Right atrium auricular region (tissue), 2 donors: ENCODE results near the gene ILKAP. TPM values are rescaled to one million over a fixed set of nuclear protein-coding genes. Genes with fewer than 3 reads are reported as not detected.
"Not testable (repeated sequence)": the region's sequence is repeated elsewhere in the genome, so short reads cannot be mapped to it uniquely, and the experiment has no call there.

ENCODE experiments used
- DNase-seq: peaks from one replicate; pipeline ENCODE4 v3.0.0-alpha.2; 2019; ENCODE audit warnings: low spot score
- H3K27ac ChIP-seq, 2 donors: fragments of 200-600 bp; sonication (generic); 1 replicate in 1 of 2; 2 replicates in 1 of 2; pipeline ENCODE4 v1.5.1; 2016 to 2019
- H3K27me3 ChIP-seq, 2 donors: fragments of 200-600 bp; sonication (generic); one replicate each; pipeline versions ENCODE4 v1.5.1 to v1.6.0; 2017 to 2019
- H3K36me3 ChIP-seq: fragments of 200-600 bp; sonication (generic); one replicate; pipeline ENCODE4 v1.5.1; 2016
- H3K4me1 ChIP-seq, 2 donors: fragments of 200-600 bp; sonication (generic); one replicate each; pipeline versions ENCODE4 v1.5.1 to v1.6.0; 2017 to 2019
- H3K4me3 ChIP-seq, 2 donors: fragments of 200-600 bp; sonication (generic); 1 replicate in 1 of 2; 2 replicates in 1 of 2; pipeline ENCODE4 v1.5.1; 2017 to 2019; ENCODE audit warnings: mild to moderate bottlenecking in 1 of 2, moderate library complexity in 1 of 2
- H3K9me3 ChIP-seq, 2 donors: fragments of 200-600 bp; sonication (generic); one replicate each; pipeline ENCODE4 v1.5.1; 2019
- total RNA-seq, 2 donors: library from RNA; depleted of rRNA; stranded (reverse); fragments of >200 nt; gene quantifications; one replicate each; pipeline ENCODE4 v1.1.0, GENCODE V29; 2016
- TF ChIP-seq, protein P1 (sequence below), 2 donors: fragments of 200-600 bp; sonication (generic); IDR thresholded peaks; one replicate each; pipeline ENCODE4 v1.5.1; 2019; ENCODE audit warnings: antibody characterized with exemption in 2 of 2

The ILKAP gene
- total RNA-seq, 2 donors from 2014 or later: 15.9 to 17.6 TPM

DNA sequence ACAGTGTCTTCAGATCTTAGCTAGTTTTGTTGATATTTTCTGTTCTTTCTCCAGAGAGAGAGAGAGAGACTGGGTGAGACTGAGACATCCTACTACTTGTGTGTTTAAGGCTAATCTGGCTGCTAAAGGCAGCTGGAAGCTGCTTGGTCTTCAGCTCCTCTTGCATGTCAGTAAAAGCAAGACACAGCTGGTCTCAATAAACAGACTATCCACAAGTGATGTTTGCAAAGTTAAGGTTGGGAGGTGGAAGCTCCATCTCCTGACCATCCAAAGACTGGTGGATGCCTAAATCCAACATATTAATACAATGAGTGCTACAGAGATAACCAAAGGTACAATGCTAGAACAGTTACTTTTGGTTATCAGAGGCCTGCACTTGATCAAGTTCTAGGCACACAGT lies 26.9 kb downstream of the ILKAP start:
- Histone ChIP-seq H3K4me3 (no peak overlapping the region), H3K27ac (no peak overlapping the region), H3K36me3 (peaks cover 95% of the 10 kb centered on the region), H3K4me1 (no peaks in the 10 kb centered on the region), H3K27me3 (no peaks in the 10 kb centered on the region), H3K9me3 (no peaks in the 10 kb centered on the region)
- TF ChIP-seq, protein P1, sequence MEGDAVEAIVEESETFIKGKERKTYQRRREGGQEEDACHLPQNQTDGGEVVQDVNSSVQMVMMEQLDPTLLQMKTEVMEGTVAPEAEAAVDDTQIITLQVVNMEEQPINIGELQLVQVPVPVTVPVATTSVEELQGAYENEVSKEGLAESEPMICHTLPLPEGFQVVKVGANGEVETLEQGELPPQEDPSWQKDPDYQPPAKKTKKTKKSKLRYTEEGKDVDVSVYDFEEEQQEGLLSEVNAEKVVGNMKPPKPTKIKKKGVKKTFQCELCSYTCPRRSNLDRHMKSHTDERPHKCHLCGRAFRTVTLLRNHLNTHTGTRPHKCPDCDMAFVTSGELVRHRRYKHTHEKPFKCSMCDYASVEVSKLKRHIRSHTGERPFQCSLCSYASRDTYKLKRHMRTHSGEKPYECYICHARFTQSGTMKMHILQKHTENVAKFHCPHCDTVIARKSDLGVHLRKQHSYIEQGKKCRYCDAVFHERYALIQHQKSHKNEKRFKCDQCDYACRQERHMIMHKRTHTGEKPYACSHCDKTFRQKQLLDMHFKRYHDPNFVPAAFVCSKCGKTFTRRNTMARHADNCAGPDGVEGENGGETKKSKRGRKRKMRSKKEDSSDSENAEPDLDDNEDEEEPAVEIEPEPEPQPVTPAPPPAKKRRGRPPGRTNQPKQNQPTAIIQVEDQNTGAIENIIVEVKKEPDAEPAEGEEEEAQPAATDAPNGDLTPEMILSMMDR (IDR thresholded peaks at IDR 0.05): no peak
- DNase-seq: no peak

DNA sequence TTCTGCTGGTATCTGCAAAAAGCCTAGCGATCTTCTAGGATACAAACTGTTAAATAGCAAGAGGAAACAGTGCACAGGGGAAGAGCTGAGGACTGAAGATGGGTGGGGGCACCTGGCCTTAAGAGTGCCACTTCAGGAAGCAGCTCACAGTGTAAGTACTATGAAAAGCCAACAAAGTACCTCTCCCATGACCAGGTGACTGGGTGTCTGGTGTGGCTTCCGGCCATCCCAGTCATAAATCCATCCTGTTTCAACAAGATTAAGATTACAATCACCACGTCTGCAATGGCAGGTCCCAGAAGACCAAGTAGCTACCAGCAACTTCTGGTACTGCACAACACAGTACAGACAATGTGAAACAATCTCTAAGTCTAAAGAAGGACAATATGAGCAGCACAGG lies 28.8 kb downstream of the ILKAP start:
- Histone ChIP-seq H3K4me1 (peaks cover 0 to 11% of the 10 kb centered on the region in 2 donors), H3K9me3 (no peaks in the 10 kb centered on the region), H3K27me3 (no peaks in the 10 kb centered on the region), H3K27ac (no peak overlapping the region), H3K4me3 (no peak overlapping the region), H3K36me3 (peaks cover 89% of the 10 kb centered on the region)
- TF ChIP-seq, protein P1 (IDR thresholded peaks at IDR 0.05): no peak
- DNase-seq: no peak

DNA sequence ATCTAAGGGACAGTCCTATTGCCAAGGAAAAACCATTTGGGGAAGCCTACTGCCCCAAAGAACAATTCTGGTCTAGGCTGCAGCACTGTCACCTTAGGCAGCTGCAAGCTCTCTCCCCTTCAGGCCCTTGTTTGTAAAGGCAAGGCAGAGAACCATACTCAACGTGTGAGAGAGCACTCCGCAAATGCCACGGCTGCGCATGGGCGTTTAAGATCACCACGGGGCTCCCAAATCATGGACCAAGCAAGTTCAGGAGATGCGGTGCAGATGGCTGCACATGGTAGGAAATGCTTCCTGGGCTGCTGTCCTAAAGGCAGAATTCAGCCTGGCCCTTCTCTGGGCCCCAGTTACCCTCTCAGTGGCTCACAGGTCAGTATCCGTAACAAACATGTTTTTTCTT lies 29.2 kb downstream of the ILKAP start:
- no peak overlapping the region for H3K4me3 ChIP-seq
- H3K27ac ChIP-seq: no peak overlapping the region
- TF ChIP-seq, protein P1 (IDR thresholded peaks at IDR 0.05): no peak
- H3K27me3 ChIP-seq: no peaks in the 10 kb centered on the region
- DNase-seq: no peak
- H3K9me3 ChIP-seq: no peaks in the 10 kb centered on the region
- H3K36me3 ChIP-seq: peaks cover 86% of the 10 kb centered on the region
- peaks cover 0 to 15% of the 10 kb centered on the region in 2 donors for H3K4me1 ChIP-seq

DNA sequence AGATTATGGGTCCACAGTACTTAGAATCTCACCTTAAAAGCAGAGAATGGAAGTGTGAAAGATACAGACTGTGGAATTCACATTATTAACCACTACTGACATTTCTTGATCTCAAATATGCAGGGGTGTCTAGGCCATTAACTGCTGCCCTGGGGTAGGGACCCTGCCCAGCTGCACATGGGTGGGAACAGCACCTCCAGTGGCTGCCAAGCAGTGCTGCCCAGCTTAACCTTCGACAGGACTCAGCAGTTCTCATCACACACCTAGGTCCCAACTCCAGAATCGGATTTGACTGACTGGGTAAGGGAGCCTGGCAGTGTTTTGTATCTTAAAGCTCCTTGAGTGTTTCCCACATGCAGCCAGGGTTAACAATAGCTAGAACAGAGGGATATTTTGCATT lies 29.8 kb downstream of the ILKAP start:
- TF ChIP-seq, protein P1 (IDR thresholded peaks at IDR 0.05): no peak
- Histone ChIP-seq H3K4me3 (no peak overlapping the region), H3K27me3 (no peaks in the 10 kb centered on the region), H3K9me3 (no peaks in the 10 kb centered on the region), H3K36me3 (peaks cover 86% of the 10 kb centered on the region), H3K4me1 (peaks cover 0 to 21% of the 10 kb centered on the region in 2 donors), H3K27ac (no peak overlapping the region)
- DNase-seq: no peak

DNA sequence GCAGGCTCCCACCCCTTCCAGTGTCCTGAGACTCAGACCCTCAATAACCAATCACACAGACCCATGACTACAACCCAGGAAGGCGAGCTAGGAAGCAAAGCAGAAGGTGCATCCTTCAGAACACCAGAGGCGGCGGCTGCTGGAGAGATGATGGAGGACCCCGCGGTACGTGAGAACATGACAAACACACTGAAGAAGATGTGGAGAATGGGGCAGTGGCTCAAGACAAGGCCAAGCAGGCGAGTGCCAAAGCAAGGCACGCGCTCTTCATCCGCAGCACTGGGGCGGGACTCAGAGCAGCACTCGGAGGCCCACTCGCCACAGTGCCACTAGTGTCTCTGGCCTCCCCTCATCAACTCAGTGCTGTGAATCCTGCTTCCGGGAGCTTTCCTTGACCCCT lies 31.1 kb downstream of the ILKAP start:
- Histone ChIP-seq H3K4me3 (no peak overlapping the region), H3K36me3 (peaks cover 82% of the 10 kb centered on the region), H3K27me3 (no peaks in the 10 kb centered on the region), H3K9me3 (no peaks in the 10 kb centered on the region), H3K4me1 (peaks cover 0 to 22% of the 10 kb centered on the region in 2 donors), H3K27ac (no peak overlapping the region)
- DNase-seq: no peak
- TF ChIP-seq, protein P1 (IDR thresholded peaks at IDR 0.05): no peak

DNA sequence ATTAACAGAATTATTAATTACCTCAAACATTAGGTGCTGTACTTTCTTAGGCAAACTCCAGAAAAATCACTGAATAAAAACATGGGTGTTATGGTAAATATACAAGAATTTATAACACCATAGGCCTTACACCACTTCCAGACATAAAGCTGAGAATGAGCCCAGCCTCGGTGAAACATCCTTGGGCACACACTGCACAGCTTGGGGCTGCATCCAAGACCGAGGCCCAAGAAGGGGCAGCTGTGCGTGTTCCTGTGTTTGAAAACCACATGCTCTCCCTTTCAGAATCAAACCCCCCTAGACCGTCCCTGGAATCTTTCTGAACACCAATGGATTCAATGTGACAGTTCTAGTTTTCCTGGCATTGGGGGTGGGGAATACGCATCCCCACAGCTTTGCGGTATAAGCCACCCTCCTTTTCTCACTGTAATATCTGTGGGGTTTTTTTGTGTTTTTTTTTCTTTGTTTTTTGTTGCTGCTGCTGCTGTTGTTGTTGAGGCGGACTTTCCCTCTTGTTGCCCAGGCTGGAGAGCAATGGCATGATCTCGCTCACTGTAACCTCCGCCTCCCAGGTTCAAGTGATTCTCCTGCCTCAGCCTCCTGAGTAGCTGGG lies 31.8 kb downstream of the ILKAP start:
- Histone ChIP-seq H3K36me3 (peaks cover 74% of the 10 kb centered on the region), H3K4me1 (peaks cover 0 to 22% of the 10 kb centered on the region in 2 donors), H3K27ac (no peak overlapping the region), H3K27me3 (no peaks in the 10 kb centered on the region), H3K9me3 (no peaks in the 10 kb centered on the region), H3K4me3 (no peak overlapping the region)
- TF ChIP-seq, protein P1 (IDR thresholded peaks at IDR 0.05): no peak
- DNase-seq: no peak

DNA sequence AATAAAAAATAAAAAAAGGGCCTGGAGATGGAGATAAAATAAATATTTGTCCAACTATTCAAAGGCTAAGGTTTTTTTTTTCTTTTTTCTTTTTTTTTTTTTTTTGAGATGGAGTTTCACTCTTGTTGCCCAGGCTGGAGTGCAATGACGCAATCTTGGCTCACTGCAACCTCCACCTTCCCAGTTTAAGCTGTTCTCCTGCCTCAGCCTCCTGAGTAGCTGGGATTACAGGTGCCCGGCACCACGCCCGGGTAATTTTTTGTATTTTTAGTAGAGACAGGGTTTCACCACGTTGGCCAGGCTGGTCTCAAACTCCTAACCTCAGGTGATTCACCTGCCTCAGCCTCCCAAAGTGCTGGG lies 32.4 kb downstream of the ILKAP start:
- H3K9me3 ChIP-seq, H3K27me3 ChIP-seq, DNase-seq, H3K4me3 ChIP-seq: not testable (repeated sequence)
- Histone ChIP-seq H3K4me1 (peaks cover 0 to 22% of the 10 kb centered on the region in 2 donors), H3K27ac (peak overlapping the region; percentile 16 to 69), H3K36me3 (peaks cover 69% of the 10 kb centered on the region)
